Adrenal gland (tissue), 5 donors: Measurements from ENCODE around the gene DPEP2.

ENCODE experiments used
- CTCF ChIP-seq, 6 experiments: fragments of 450-650 bp in 4 of 6; fragments of 200-600 bp in 2 of 6; sonication (generic) in 1 of 6; IDR thresholded peaks; 1 replicate in 5 of 6; 2 replicates in 1 of 6; pipeline versions ENCODE4 v1.5.1 to v1.8.0; 2016 to 2021; ENCODE audit warnings: antibody characterized with exemption in 6 of 6, mild to moderate bottlenecking in 2 of 6, moderate library complexity in 1 of 6
- POLR2A ChIP-seq, 2 donors: fragments of 450-650 bp; IDR thresholded peaks; one replicate each; pipeline ENCODE4 v1.6.1; 2017; ENCODE audit warnings: antibody characterized with exemption in 2 of 2, mild to moderate bottlenecking in 2 of 2, moderate library complexity in 1 of 2
- donor health status: DM: no; HTN: no; CAD: no.

- TF ChIP-seq CTCF (IDR thresholded peaks at IDR 0.05) (no peak), POLR2A (IDR thresholded peaks at IDR 0.05) (no peak)
Measured at GRCh38 chr16:67965668-67966548, 33.4 kb downstream of the DPEP2 start.
